ENCODE results near the gene GPR18.

GRCh38 chr13:99301913-99302636, 43.9 kb upstream of the GPR18 start:
- TF ChIP-seq CTCF (IDR thresholded peaks at IDR 0.05), result no peak
- TF ChIP-seq POLR2A (IDR thresholded peaks at IDR 0.05), result no peak
- TF ChIP-seq EP300 (IDR thresholded peaks at IDR 0.05), result no peak
